HG03066 (cell line): ENCODE data around the gene ABCA7.

ENCODE experiments used
- ATAC-seq: cut with Tn5 transposase; IDR thresholded peaks from one replicate; pipeline ENCODE4 v1.9.1; 2021; ENCODE audit warnings: low read depth; ENCODE audit not compliant: unreplicated experiment

ABCA7 gene

GRCh38 chr19:1053176-1054101 lies 13.5 kb downstream of the ABCA7 start:
- no peak for ATAC-seq

GRCh38 chr19:1054102-1055027 lies 14.5 kb downstream of the ABCA7 start:
- no peak for ATAC-seq

GRCh38 chr19:1055028-1055425 lies 15.1 kb downstream of the ABCA7 start:
- ATAC-seq = no peak

GRCh38 chr19:1055886-1056620 lies 16.1 kb downstream of the ABCA7 start:
- no peak for ATAC-seq

- no peak for ATAC-seq
These were observed 17.4 kb downstream of the ABCA7 start for GRCh38 chr19:1057176-1057855.

GRCh38 chr19:1058112-1058511 lies 18.2 kb downstream of the ABCA7 start:
- no peak for ATAC-seq

GRCh38 chr19:1060689-1061088 lies 20.8 kb downstream of the ABCA7 start:
- no peak for ATAC-seq

- ATAC-seq = no peak
These were observed 22.1 kb downstream of the ABCA7 start for GRCh38 chr19:1061987-1062386.

GRCh38 chr19:1062387-1063029 lies 22.6 kb downstream of the ABCA7 start:
- ATAC-seq = no peak

- ATAC-seq = no peak
These were observed 23.4 kb downstream of the ABCA7 start for GRCh38 chr19:1063030-1063908.

GRCh38 chr19:1063909-1064660 lies 24.2 kb downstream of the ABCA7 start:
- ATAC-seq = no peak

GRCh38 chr19:1064661-1065605 lies 25.0 kb downstream of the ABCA7 start:
- no peak for ATAC-seq

GRCh38 chr19:1065606-1066109 lies 25.8 kb downstream of the ABCA7 start:
- ATAC-seq = no peak

- no peak for ATAC-seq
These were observed 26.4 kb downstream of the ABCA7 start for GRCh38 chr19:1066251-1066747.

GRCh38 chr19:1066748-1067340 lies 26.9 kb downstream of the ABCA7 start, which contains the start of gene ARHGAP45:
Gene ARHGAP45, plus strand, starts transcription at chr19:1067167. Its CDS starts 239 bp downstream, at chr19:1067406.
- ATAC-seq = no peak
